ENCODE results near the gene NDUFV2. TPM values are rescaled to one million over a fixed set of nuclear protein-coding genes. Genes with fewer than 3 reads are reported as not detected.

Gene NDUFV2
- total and polyA plus RNA-seq, 2 donors from 2014 or later, result 131 to 391 TPM

GRCh38 chr18:9101730-9102507 is 580 bp upstream of the NDUFV2 start:
- intact Hi-C loops (cut with DNase I), result no loop called here
- FAIRE-seq (peak; percentile 62), DNase-seq (peak in 2 of 5 donors; percentile 48 to 66)
- H3K4me3 ChIP-seq (ENCODE audit: low read length in 3 of 3), result peak overlapping the region; percentile 79 to 96 (median 92)
- H3K9ac ChIP-seq (ENCODE audit: low read length in 3 of 3), result peak overlapping the region; percentile 88 to 94 (median 89)
- H3K36me3 ChIP-seq (ENCODE audit: control insufficient read depth in 2 of 3, insufficient read depth in 3 of 3, low read length in 3 of 3), result no peaks in the 10 kb centered on the region
- TF ChIP-seq, protein P1, sequence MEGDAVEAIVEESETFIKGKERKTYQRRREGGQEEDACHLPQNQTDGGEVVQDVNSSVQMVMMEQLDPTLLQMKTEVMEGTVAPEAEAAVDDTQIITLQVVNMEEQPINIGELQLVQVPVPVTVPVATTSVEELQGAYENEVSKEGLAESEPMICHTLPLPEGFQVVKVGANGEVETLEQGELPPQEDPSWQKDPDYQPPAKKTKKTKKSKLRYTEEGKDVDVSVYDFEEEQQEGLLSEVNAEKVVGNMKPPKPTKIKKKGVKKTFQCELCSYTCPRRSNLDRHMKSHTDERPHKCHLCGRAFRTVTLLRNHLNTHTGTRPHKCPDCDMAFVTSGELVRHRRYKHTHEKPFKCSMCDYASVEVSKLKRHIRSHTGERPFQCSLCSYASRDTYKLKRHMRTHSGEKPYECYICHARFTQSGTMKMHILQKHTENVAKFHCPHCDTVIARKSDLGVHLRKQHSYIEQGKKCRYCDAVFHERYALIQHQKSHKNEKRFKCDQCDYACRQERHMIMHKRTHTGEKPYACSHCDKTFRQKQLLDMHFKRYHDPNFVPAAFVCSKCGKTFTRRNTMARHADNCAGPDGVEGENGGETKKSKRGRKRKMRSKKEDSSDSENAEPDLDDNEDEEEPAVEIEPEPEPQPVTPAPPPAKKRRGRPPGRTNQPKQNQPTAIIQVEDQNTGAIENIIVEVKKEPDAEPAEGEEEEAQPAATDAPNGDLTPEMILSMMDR (IDR thresholded peaks at IDR 0.05; ENCODE audit: borderline replicate concordance, extremely low read depth, insufficient read depth), result no peak
- no peaks in the 10 kb centered on the region for H3K27me3 ChIP-seq (ENCODE audit: control insufficient read depth, insufficient read depth, low read length)
- H3K27ac ChIP-seq (ENCODE audit: low read depth in 2 of 2, low read length in 2 of 2), result peak overlapping the region; percentile 82 to 98
- peaks cover 0 to 23% (median 16%) of the 10 kb centered on the region in 3 donors for H3K4me1 ChIP-seq (ENCODE audit: control insufficient read depth in 2 of 3, insufficient read depth in 2 of 3, low read depth in 1 of 3, low read length in 3 of 3)
- no peaks in the 10 kb centered on the region for H3K9me3 ChIP-seq (ENCODE audit: control insufficient read depth in 2 of 3, insufficient read depth in 1 of 3, low read length in 3 of 3)

- Histone ChIP-seq H3K4me1 (ENCODE audit: control insufficient read depth in 2 of 3, insufficient read depth in 2 of 3, low read depth in 1 of 3, low read length in 3 of 3) (peaks cover 0 to 28% (median 20%) of the 10 kb centered on the region in 3 donors), H3K9me3 (ENCODE audit: control insufficient read depth in 2 of 3, insufficient read depth in 1 of 3, low read length in 3 of 3) (no peaks in the 10 kb centered on the region), H3K4me3 (ENCODE audit: low read length in 3 of 3) (peak overlapping the region; percentile 78 to 94 (median 87)), H3K9ac (ENCODE audit: low read length in 3 of 3) (peak overlapping the region; percentile 85 to 97 (median 90)), H3K36me3 (ENCODE audit: control insufficient read depth in 2 of 3, insufficient read depth in 3 of 3, low read length in 3 of 3) (no peaks in the 10 kb centered on the region), H3K27me3 (ENCODE audit: control insufficient read depth, insufficient read depth, low read length) (no peaks in the 10 kb centered on the region), H3K27ac (ENCODE audit: low read depth in 2 of 2, low read length in 2 of 2) (peak overlapping the region; percentile 90 to 98)
- DNase-seq, result peak in 2 of 5 donors; percentile 60 to 61
- TF ChIP-seq, protein P1 (IDR thresholded peaks at IDR 0.05; ENCODE audit: borderline replicate concordance, extremely low read depth, insufficient read depth), result no peak
- FAIRE-seq, result no peak
- intact Hi-C loops (cut with DNase I), result no loop called here
Observed at GRCh38 chr18:9103376-9103873, 926 bp downstream of the NDUFV2 start.

GRCh38 chr18:9104244-9104901 is 1.9 kb downstream of the NDUFV2 start:
- H3K4me1 ChIP-seq (ENCODE audit: control insufficient read depth in 2 of 3, insufficient read depth in 2 of 3, low read depth in 1 of 3, low read length in 3 of 3), result peaks cover 3 to 28% (median 20%) of the 10 kb centered on the region in 3 donors
- TF ChIP-seq, protein P1 (IDR thresholded peaks at IDR 0.05; ENCODE audit: borderline replicate concordance, extremely low read depth, insufficient read depth), result no peak
- intact Hi-C loops (cut with DNase I), result no loop called here

More at GRCh38 chr18:9104244-9104901, 1.9 kb downstream of the NDUFV2 start:
- Histone ChIP-seq H3K4me3 (ENCODE audit: low read length in 3 of 3) (peak overlapping the region; percentile 78 to 94 (median 87)), H3K9ac (ENCODE audit: low read length in 3 of 3) (peak overlapping the region; percentile 85 to 97 (median 90)), H3K27me3 (ENCODE audit: control insufficient read depth, insufficient read depth, low read length) (no peaks in the 10 kb centered on the region), H3K9me3 (ENCODE audit: control insufficient read depth in 2 of 3, insufficient read depth in 1 of 3, low read length in 3 of 3) (no peaks in the 10 kb centered on the region), H3K27ac (ENCODE audit: low read depth in 2 of 2, low read length in 2 of 2) (peak overlapping the region; percentile 90 to 98), H3K36me3 (ENCODE audit: control insufficient read depth in 2 of 3, insufficient read depth in 3 of 3, low read length in 3 of 3) (no peaks in the 10 kb centered on the region)
- DNase-seq, result no peak
- no peak for FAIRE-seq

Data from kidney (tissue), 14 donors.